Iris pigment epithelial cell (primary cell): ENCODE results near the gene EVC.
A peak's percentile ranks its signal among the peaks of the same experiment; 100 is the strongest.
"Not testable (repeated sequence)": the region's sequence is repeated elsewhere in the genome, so short reads cannot be mapped to it uniquely, and the experiment has no call there.

Source experiments
- DNase-seq: peaks from one replicate; pipeline ENCODE4 v3.0.0-alpha.2; 2011; ENCODE audit warnings: low read depth

Gene EVC

GRCh38 chr4:5843573-5844530 lies 132.9 kb downstream of the EVC start:
- no peak for DNase-seq

- no peak for DNase-seq
These were observed 134.3 kb downstream of the EVC start for GRCh38 chr4:5845035-5845905.

- no peak for DNase-seq
These were observed 140.8 kb downstream of the EVC start for GRCh38 chr4:5851637-5852301.

GRCh38 chr4:5852523-5853202 lies 141.7 kb downstream of the EVC start:
- DNase-seq = no peak

- DNase-seq = no peak
These were observed 143.9 kb downstream of the EVC start for GRCh38 chr4:5854929-5855328.

DNA sequence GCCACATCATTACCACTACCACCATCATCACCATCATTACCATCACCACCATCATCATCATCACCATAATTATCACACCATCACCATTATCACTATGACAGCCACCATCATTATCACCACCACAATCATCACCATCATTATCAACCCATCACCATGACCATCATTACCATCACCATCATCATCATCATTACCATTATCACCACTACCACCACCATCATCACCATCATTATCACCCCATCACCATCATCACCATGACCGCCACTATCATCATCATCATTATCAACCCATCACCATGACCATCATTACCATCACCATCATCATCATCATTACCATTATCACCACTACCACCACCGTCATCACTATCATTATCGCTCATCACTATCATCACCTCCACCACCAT lies 145.4 kb downstream of the EVC start:
- DNase-seq = not testable (repeated sequence)

DNA sequence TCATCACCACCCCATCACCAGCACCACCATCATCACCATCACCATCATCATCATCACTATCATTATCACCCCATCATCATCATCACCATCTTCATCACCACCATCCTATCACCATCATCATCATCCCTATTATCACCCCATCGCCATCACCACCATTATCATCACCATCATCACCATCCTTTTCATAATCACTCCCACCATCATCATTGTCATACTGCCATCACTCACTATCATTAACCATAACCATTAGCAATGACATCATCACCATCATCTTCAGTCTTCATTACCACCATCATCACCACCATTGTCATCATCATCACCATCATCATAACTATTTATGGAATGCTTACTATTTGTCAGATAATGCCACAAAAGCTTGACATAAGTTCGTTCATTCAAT lies 146.2 kb downstream of the EVC start:
- no peak for DNase-seq

DNA sequence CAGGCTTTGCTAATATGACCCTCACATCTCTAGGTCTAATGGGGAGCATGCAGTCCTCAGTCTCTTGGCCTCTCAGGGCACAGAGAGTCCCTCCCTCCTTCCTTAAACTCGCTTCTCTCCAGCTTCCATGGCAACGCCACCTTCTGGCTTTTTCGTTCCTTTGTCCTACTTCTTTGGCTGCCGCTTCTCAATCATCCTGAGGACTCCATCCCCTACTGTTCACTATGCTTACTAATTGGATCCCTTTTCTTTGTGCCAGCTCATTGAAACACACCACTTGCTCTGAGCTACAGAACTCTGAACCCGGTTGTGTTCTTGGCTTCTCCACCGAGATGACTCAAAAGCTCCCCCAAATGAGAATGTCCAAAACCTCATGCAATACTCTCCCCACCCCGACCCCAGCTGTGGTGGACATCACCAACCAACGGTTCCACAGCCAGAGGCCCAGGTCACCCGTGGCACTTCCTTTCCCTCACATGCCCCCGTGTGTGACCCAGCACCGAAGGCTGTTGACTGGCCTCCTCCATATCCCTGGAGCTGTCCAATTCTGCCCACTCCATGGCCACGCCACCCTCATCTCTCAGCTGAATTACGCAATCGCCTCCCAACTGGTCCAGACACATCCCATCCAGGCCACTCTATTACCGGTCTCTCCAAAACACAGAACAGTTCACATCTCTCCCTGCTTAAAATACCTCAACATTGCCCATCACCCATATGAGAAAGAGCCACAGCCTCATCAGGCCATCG lies 147.2 kb downstream of the EVC start:
- DNase-seq = no peak

- peak; percentile 97 for DNase-seq
These were observed 152.6 kb downstream of the EVC start for GRCh38 chr4:5863461-5864113.
